Neural progenitor cell (in vitro differentiated cells): ENCODE measurements around the gene ARL4D. TPM values are rescaled to one million over a fixed set of nuclear protein-coding genes. Genes with fewer than 3 reads are reported as not detected.
A peak's percentile ranks its signal among the peaks of the same experiment; 100 is the strongest.

Source experiments
- DNase-seq: peaks from one replicate; pipeline ENCODE4 v3.0.0-alpha.2; 2016; ENCODE audit warnings: low spot score
- H2AFZ ChIP-seq: fragments of 200-600 bp; sonication (generic); replicated peaks from 2 replicates; pipeline ENCODE4 v1.6.1; 2016; ENCODE audit warnings: antibody characterized with exemption
- H3F3A ChIP-seq: fragments of 200-600 bp; sonication (generic); 2 replicates; pipeline ENCODE4 v1.6.1; 2016; ENCODE audit warnings: antibody characterized with exemption, low read depth
- H3K27ac ChIP-seq: fragments of 200-600 bp; sonication (generic); 2 replicates; pipeline ENCODE4 v1.5.1; 2016; ENCODE audit warnings: mild to moderate bottlenecking
- H3K27me3 ChIP-seq: fragments of 200-600 bp; sonication (generic); 2 replicates; pipeline ENCODE4 v1.6.1; 2016; ENCODE audit warnings: mild to moderate bottlenecking, moderate library complexity
- H3K36me3 ChIP-seq: fragments of 200-600 bp; sonication (generic); 2 replicates; pipeline ENCODE4 v1.5.1; 2016
- H3K4me1 ChIP-seq: fragments of 200-600 bp; sonication (generic); 2 replicates; pipeline ENCODE4 v1.6.1; 2016; ENCODE audit warnings: mixed run types
- H3K4me2 ChIP-seq: fragments of 200-600 bp; sonication (generic); 2 replicates; pipeline ENCODE4 v1.6.1; 2016
- H3K4me3 ChIP-seq: fragments of 200-600 bp; sonication (generic); 2 replicates; pipeline ENCODE4 v1.5.1; 2016
- H3K79me2 ChIP-seq: fragments of 200-600 bp; sonication (generic); 2 replicates; pipeline ENCODE4 v1.6.1; 2016; ENCODE audit warnings: low read depth
- H3K9ac ChIP-seq: fragments of 200-600 bp; sonication (generic); 2 replicates; pipeline ENCODE4 v1.6.1; 2016
- H3K9me3 ChIP-seq: fragments of 200-600 bp; sonication (generic); 2 replicates; pipeline ENCODE4 v1.5.1; 2016; ENCODE audit warnings: low read depth
- H4K20me1 ChIP-seq: fragments of 200-600 bp; sonication (generic); 2 replicates; pipeline ENCODE4 v1.6.1; 2016; ENCODE audit warnings: low read depth
- H3K27ac Mint-ChIP-seq: 3 replicates; pipeline ENCODE4 v1.8.0; 2021; ENCODE audit warnings: mixed read lengths
- H3K27me3 Mint-ChIP-seq: 2 replicates; pipeline ENCODE4 v1.8.0; 2022; ENCODE audit warnings: low read depth, mild to moderate bottlenecking, inconsistent platforms, moderate library complexity, mixed read lengths; ENCODE audit not compliant: insufficient read depth
- H3K36me3 Mint-ChIP-seq: 3 replicates; pipeline ENCODE4 v1.8.0; 2021; ENCODE audit warnings: mixed read lengths
- H3K4me1 Mint-ChIP-seq: 3 replicates; pipeline ENCODE4 v1.8.0; 2021; ENCODE audit warnings: mixed read lengths
- H3K4me3 Mint-ChIP-seq: 3 replicates; pipeline ENCODE4 v1.8.0; 2021; ENCODE audit warnings: mild to moderate bottlenecking, moderate library complexity, mixed read lengths
- H3K9me3 Mint-ChIP-seq: 3 replicates; pipeline ENCODE4 v1.8.0; 2020; ENCODE audit warnings: mixed read lengths
- CTCF ChIP-seq: fragments of 200-600 bp; sonication (generic); IDR thresholded peaks from 2 replicates; pipeline ENCODE4 v1.5.1; 2017; ENCODE audit warnings: antibody characterized with exemption, mild to moderate bottlenecking
- EZH2 ChIP-seq: fragments of 200-600 bp; sonication (generic); IDR thresholded peaks from 2 replicates; pipeline ENCODE4 v1.6.1; 2017; ENCODE audit warnings: antibody characterized with exemption, mild to moderate bottlenecking, moderate library complexity
- EZH2phosphoT487 ChIP-seq: fragments of 200-600 bp; sonication (generic); IDR thresholded peaks from 2 replicates; pipeline ENCODE4 v1.6.1; 2017; ENCODE audit warnings: antibody characterized with exemption
- total RNA-seq: library from RNA; depleted of rRNA; stranded (reverse); fragments of >200 nt; gene quantifications from 2 replicates; pipeline ENCODE4 v1.2.3, GENCODE V29; 2015; ENCODE audit warnings: low replicate concordance

Gene ARL4D
- total RNA-seq, 1 donor from 2014 or later, result 9.2 TPM

- Mint-ChIP-seq H3K27ac (peak overlapping the region; percentile 46), H3K36me3 (no peaks in the 10 kb centered on the region), H3K27me3 (no peaks in the 10 kb centered on the region), H3K4me3 (no peak overlapping the region), H3K9me3 (no peaks in the 10 kb centered on the region), H3K4me1 (peaks cover 22% of the 10 kb centered on the region)
- Histone ChIP-seq H3K27ac (no peak overlapping the region), H3K4me3 (no peak overlapping the region), H3F3A (peaks cover 7% of the 10 kb centered on the region), H3K4me2 (no peak overlapping the region), H3K9ac (no peak overlapping the region), H2AFZ (peak overlapping the region; percentile 50), H3K4me1 (peaks cover 13% of the 10 kb centered on the region), H3K79me2 (no peaks in the 10 kb centered on the region), H3K27me3 (no peaks in the 10 kb centered on the region), H3K36me3 (no peaks in the 10 kb centered on the region), H3K9me3 (no peaks in the 10 kb centered on the region), H4K20me1 (no peaks in the 10 kb centered on the region)
- DNase-seq, result peak; percentile 8
- TF ChIP-seq CTCF (no peak), EZH2phosphoT487 (no peak), EZH2 (no peak)
These were observed 32.3 kb downstream of the ARL4D start for GRCh38 chr17:43430936-43431713.

GRCh38 chr17:43431714-43432523 lies 33.1 kb downstream of the ARL4D start:
- TF ChIP-seq EZH2, result no peak
- no peak for TF ChIP-seq CTCF
- no peak for TF ChIP-seq EZH2phosphoT487

GRCh38 chr17:43434902-43435319 lies 36.1 kb downstream of the ARL4D start:
- no peak overlapping the region for H3K4me3 Mint-ChIP-seq
- H3K4me1 Mint-ChIP-seq, result peaks cover 29% of the 10 kb centered on the region
- TF ChIP-seq EZH2, result no peak
- no peak for TF ChIP-seq EZH2phosphoT487
- no peaks in the 10 kb centered on the region for H3K9me3 ChIP-seq
- DNase-seq, result no peak
- H2AFZ ChIP-seq, result no peak overlapping the region
- no peaks in the 10 kb centered on the region for H3K36me3 Mint-ChIP-seq
- no peak overlapping the region for H3K4me3 ChIP-seq
- no peak overlapping the region for H3K4me2 ChIP-seq
- no peak overlapping the region for H3K9ac ChIP-seq
- peaks cover 21% of the 10 kb centered on the region for H3K4me1 ChIP-seq
- H3K27me3 ChIP-seq, result no peaks in the 10 kb centered on the region
- no peaks in the 10 kb centered on the region for H3K79me2 ChIP-seq
- H3K27me3 Mint-ChIP-seq, result peaks cover 2% of the 10 kb centered on the region
- H3K9me3 Mint-ChIP-seq, result no peaks in the 10 kb centered on the region
- peaks cover 18% of the 10 kb centered on the region for H3F3A ChIP-seq
- H3K27ac ChIP-seq, result no peak overlapping the region
- no peaks in the 10 kb centered on the region for H3K36me3 ChIP-seq
- no peaks in the 10 kb centered on the region for H4K20me1 ChIP-seq
- H3K27ac Mint-ChIP-seq, result no peak overlapping the region

More at GRCh38 chr17:43431714-43432523, 33.1 kb downstream of the ARL4D start:
- Histone ChIP-seq H3K9ac (no peak overlapping the region), H3K4me3 (no peak overlapping the region), H3F3A (peaks cover 7% of the 10 kb centered on the region), H2AFZ (peak overlapping the region; percentile 50), H3K27ac (no peak overlapping the region), H3K27me3 (no peaks in the 10 kb centered on the region), H3K36me3 (no peaks in the 10 kb centered on the region), H3K79me2 (no peaks in the 10 kb centered on the region), H4K20me1 (no peaks in the 10 kb centered on the region), H3K4me2 (no peak overlapping the region), H3K9me3 (no peaks in the 10 kb centered on the region), H3K4me1 (peaks cover 13% of the 10 kb centered on the region)
- Mint-ChIP-seq H3K9me3 (no peaks in the 10 kb centered on the region), H3K27me3 (no peaks in the 10 kb centered on the region), H3K27ac (no peak overlapping the region), H3K36me3 (no peaks in the 10 kb centered on the region), H3K4me3 (no peak overlapping the region), H3K4me1 (peaks cover 22% of the 10 kb centered on the region)
- peak; percentile 11 for DNase-seq
